ENCODE measurements around the gene SPTB.

DNA sequence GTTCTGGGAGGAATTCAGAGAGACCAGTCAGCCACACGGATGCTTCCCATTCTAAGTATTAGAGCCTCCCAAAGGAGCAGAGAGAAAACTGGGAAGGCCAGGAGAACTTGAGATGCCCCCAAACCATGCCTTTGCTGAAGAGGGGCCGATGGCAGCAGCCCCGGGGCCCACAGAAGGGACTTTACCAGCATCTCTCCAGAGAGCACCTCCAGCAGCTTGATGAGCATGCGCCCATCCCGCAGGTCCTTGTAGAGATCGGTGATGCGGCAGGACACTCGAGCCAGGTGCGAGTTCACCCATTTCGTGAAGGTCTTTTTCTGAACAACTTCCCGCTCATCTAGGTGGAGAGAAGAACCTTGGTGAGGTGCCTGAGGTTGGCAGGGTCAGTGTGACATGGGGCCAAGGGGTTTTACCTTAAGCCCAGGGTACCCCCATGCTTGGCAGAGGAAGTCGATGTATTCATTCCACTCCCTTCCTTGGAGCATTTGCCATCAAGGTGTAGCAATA lies 74.9 kb downstream of the SPTB start:
- TF ChIP-seq, protein P1, sequence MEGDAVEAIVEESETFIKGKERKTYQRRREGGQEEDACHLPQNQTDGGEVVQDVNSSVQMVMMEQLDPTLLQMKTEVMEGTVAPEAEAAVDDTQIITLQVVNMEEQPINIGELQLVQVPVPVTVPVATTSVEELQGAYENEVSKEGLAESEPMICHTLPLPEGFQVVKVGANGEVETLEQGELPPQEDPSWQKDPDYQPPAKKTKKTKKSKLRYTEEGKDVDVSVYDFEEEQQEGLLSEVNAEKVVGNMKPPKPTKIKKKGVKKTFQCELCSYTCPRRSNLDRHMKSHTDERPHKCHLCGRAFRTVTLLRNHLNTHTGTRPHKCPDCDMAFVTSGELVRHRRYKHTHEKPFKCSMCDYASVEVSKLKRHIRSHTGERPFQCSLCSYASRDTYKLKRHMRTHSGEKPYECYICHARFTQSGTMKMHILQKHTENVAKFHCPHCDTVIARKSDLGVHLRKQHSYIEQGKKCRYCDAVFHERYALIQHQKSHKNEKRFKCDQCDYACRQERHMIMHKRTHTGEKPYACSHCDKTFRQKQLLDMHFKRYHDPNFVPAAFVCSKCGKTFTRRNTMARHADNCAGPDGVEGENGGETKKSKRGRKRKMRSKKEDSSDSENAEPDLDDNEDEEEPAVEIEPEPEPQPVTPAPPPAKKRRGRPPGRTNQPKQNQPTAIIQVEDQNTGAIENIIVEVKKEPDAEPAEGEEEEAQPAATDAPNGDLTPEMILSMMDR (conservative IDR thresholded peaks at IDR 0.05; ENCODE audit: low read depth, low read length): no peak
- TF ChIP-seq EZH2 (IDR thresholded peaks at IDR 0.05; ENCODE audit: borderline replicate concordance, low read depth, low read length, poor library complexity, severe bottlenecking): no peak
